ENCODE results near the gene KCNJ9. TPM values are rescaled to one million over a fixed set of nuclear protein-coding genes. Genes with fewer than 3 reads are reported as not detected.

Gene KCNJ9
- total RNA-seq, 1 donor from 2014 or later, result not detected

GRCh38 chr1:160064746-160065145 lies 16.6 kb upstream of the KCNJ9 start:
- no peaks in the 10 kb centered on the region for H4K20me1 ChIP-seq (ENCODE audit: insufficient read depth, low read length)
- H3K9ac ChIP-seq (ENCODE audit: low read length), result no peak overlapping the region
- H3K36me3 ChIP-seq (ENCODE audit: insufficient read depth, low read length), result no peaks in the 10 kb centered on the region
- H3K27ac Mint-ChIP-seq (ENCODE audit: unreplicated experiment), result no peak overlapping the region
- peaks cover 42% of the 10 kb centered on the region for H3K27me3 Mint-ChIP-seq (ENCODE audit: low read depth, unreplicated experiment)
- peaks cover 2% of the 10 kb centered on the region for H3K9me3 Mint-ChIP-seq (ENCODE audit: unreplicated experiment)
- no peaks in the 10 kb centered on the region for H3K79me2 ChIP-seq (ENCODE audit: insufficient read depth, low read length)
- TF ChIP-seq EZH2 (IDR thresholded peaks at IDR 0.05; ENCODE audit: insufficient read depth, low read length), result no peak
- TF ChIP-seq, protein P1, sequence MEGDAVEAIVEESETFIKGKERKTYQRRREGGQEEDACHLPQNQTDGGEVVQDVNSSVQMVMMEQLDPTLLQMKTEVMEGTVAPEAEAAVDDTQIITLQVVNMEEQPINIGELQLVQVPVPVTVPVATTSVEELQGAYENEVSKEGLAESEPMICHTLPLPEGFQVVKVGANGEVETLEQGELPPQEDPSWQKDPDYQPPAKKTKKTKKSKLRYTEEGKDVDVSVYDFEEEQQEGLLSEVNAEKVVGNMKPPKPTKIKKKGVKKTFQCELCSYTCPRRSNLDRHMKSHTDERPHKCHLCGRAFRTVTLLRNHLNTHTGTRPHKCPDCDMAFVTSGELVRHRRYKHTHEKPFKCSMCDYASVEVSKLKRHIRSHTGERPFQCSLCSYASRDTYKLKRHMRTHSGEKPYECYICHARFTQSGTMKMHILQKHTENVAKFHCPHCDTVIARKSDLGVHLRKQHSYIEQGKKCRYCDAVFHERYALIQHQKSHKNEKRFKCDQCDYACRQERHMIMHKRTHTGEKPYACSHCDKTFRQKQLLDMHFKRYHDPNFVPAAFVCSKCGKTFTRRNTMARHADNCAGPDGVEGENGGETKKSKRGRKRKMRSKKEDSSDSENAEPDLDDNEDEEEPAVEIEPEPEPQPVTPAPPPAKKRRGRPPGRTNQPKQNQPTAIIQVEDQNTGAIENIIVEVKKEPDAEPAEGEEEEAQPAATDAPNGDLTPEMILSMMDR (IDR thresholded peaks at IDR 0.05; ENCODE audit: insufficient read depth, low read depth, low read length), result no peak
- no peak overlapping the region for H3K4me2 ChIP-seq (ENCODE audit: low read length)
- H3K9me3 ChIP-seq (ENCODE audit: insufficient read depth, low read depth, low read length), result no peaks in the 10 kb centered on the region
- FAIRE-seq, result no peak
- H3K27me3 ChIP-seq (ENCODE audit: insufficient read depth, low read length), result peaks cover 54% of the 10 kb centered on the region
- no peak overlapping the region for H3K4me3 ChIP-seq (ENCODE audit: insufficient read depth, low read depth, low read length)
- no peak overlapping the region for H3K4me3 Mint-ChIP-seq (ENCODE audit: unreplicated experiment)
- no peak overlapping the region for H3K27ac ChIP-seq (ENCODE audit: low read depth, low read length)
- DNase-seq (ENCODE audit: low read depth), result no peak
- no peak overlapping the region for H2AFZ ChIP-seq (ENCODE audit: low read depth, low read length)
- H3K36me3 Mint-ChIP-seq (ENCODE audit: low read depth, unreplicated experiment), result no peaks in the 10 kb centered on the region
- no peaks in the 10 kb centered on the region for H3K4me1 ChIP-seq (ENCODE audit: insufficient read depth, low read length)
- peaks cover 6% of the 10 kb centered on the region for H3K4me1 Mint-ChIP-seq (ENCODE audit: low read depth, unreplicated experiment)

DNA sequence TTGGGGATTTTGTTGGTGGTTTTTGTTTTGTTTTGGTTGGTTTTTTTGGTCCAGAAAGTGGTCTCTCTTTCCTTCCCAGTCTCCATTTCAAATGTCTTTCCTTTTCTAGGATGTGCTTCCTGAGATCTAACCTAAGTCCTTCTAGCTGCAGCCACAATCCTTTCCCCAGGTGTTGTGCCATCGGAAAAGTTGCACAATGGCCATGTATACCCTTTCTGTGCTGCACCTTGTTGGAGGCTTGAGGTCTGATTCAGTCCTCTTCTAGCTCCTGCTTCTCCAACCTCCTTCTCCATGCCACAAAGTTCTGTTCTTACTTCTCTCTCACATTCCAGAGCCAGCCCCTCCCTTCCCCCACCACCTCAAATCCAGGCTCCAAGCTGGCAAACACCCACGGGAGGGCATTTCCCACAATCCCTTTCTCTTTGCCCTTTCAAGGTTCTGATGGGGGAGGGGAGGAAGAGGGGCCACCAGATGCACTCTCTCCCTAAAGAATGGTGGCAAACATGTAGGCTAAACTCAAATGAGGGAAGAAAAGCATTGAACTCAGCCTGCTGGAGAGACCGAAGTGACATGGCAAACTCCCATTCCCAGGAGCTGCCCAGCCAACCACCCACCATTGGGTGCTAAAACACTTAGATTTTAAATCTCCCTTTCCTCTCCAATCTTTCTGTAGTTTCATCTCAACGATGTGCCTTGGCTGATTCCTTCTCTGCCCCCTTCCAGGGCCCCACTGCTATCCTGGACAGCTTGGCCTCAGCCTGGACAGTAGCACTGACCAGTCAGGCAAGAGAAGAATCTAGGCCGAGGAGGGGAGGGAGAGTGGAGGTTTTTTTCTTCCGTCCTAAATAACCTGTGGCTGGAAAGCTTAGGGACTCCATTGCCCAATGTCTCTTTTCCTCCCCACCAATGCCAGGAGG lies 14.3 kb upstream of the KCNJ9 start:
- Mint-ChIP-seq H3K27me3 (ENCODE audit: low read depth, unreplicated experiment) (peaks cover 54% of the 10 kb centered on the region), H3K27ac (ENCODE audit: unreplicated experiment) (no peak overlapping the region), H3K9me3 (ENCODE audit: unreplicated experiment) (peaks cover 2% of the 10 kb centered on the region), H3K4me1 (ENCODE audit: low read depth, unreplicated experiment) (peaks cover 8% of the 10 kb centered on the region), H3K4me3 (ENCODE audit: unreplicated experiment) (no peak overlapping the region), H3K36me3 (ENCODE audit: low read depth, unreplicated experiment) (peaks cover 2% of the 10 kb centered on the region)
- Histone ChIP-seq H4K20me1 (ENCODE audit: insufficient read depth, low read length) (no peaks in the 10 kb centered on the region), H3K9me3 (ENCODE audit: insufficient read depth, low read depth, low read length) (no peaks in the 10 kb centered on the region), H3K36me3 (ENCODE audit: insufficient read depth, low read length) (no peaks in the 10 kb centered on the region), H3K4me3 (ENCODE audit: insufficient read depth, low read depth, low read length) (no peak overlapping the region), H2AFZ (ENCODE audit: low read depth, low read length) (no peak overlapping the region), H3K79me2 (ENCODE audit: insufficient read depth, low read length) (no peaks in the 10 kb centered on the region), H3K27ac (ENCODE audit: low read depth, low read length) (no peak overlapping the region), H3K27me3 (ENCODE audit: insufficient read depth, low read length) (peaks cover 63% of the 10 kb centered on the region), H3K4me1 (ENCODE audit: insufficient read depth, low read length) (peaks cover 3% of the 10 kb centered on the region), H3K4me2 (ENCODE audit: low read length) (no peak overlapping the region), H3K9ac (ENCODE audit: low read length) (no peak overlapping the region)
- FAIRE-seq (no peak), DNase-seq (ENCODE audit: low read depth) (no peak)
- TF ChIP-seq EZH2 (IDR thresholded peaks at IDR 0.05; ENCODE audit: insufficient read depth, low read length), result no peak
- TF ChIP-seq, protein P1 (IDR thresholded peaks at IDR 0.05; ENCODE audit: insufficient read depth, low read depth, low read length), result no peak

DNA sequence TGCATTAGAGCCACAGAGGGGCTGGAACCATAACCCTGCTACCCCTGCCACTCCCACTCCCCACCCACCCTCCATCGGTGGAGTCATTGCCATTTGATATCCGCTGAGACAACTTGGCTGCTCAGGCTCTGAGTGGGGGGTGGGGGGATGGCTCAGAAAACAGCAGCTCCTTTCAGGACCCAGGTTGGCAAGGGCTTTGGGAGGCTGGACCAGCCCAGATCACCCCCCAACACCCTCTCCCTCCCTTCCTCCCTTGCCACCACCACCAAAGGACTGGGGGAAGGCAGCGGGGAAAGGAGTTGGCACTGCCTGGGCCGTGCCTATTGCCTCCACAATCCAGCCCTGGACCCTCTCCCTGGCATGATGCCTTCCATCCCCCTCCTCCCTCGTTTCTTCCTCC lies 13.1 kb upstream of the KCNJ9 start:
- Histone ChIP-seq H3K9ac (ENCODE audit: low read length) (no peak overlapping the region), H3K4me2 (ENCODE audit: low read length) (no peak overlapping the region), H3K27ac (ENCODE audit: low read depth, low read length) (no peak overlapping the region), H3K4me3 (ENCODE audit: insufficient read depth, low read depth, low read length) (no peak overlapping the region), H3K9me3 (ENCODE audit: insufficient read depth, low read depth, low read length) (no peaks in the 10 kb centered on the region), H2AFZ (ENCODE audit: low read depth, low read length) (no peak overlapping the region), H3K36me3 (ENCODE audit: insufficient read depth, low read length) (no peaks in the 10 kb centered on the region), H3K27me3 (ENCODE audit: insufficient read depth, low read length) (peaks cover 57% of the 10 kb centered on the region), H3K4me1 (ENCODE audit: insufficient read depth, low read length) (peaks cover 3% of the 10 kb centered on the region), H4K20me1 (ENCODE audit: insufficient read depth, low read length) (no peaks in the 10 kb centered on the region), H3K79me2 (ENCODE audit: insufficient read depth, low read length) (no peaks in the 10 kb centered on the region)
- Mint-ChIP-seq H3K9me3 (ENCODE audit: unreplicated experiment) (peaks cover 2% of the 10 kb centered on the region), H3K27ac (ENCODE audit: unreplicated experiment) (no peak overlapping the region), H3K4me1 (ENCODE audit: low read depth, unreplicated experiment) (peaks cover 8% of the 10 kb centered on the region), H3K27me3 (ENCODE audit: low read depth, unreplicated experiment) (peaks cover 58% of the 10 kb centered on the region), H3K36me3 (ENCODE audit: low read depth, unreplicated experiment) (peaks cover 2% of the 10 kb centered on the region), H3K4me3 (ENCODE audit: unreplicated experiment) (no peak overlapping the region)
- FAIRE-seq, result no peak
- no peak for DNase-seq (ENCODE audit: low read depth)
- no peak for TF ChIP-seq EZH2 (IDR thresholded peaks at IDR 0.05; ENCODE audit: insufficient read depth, low read length)
- TF ChIP-seq, protein P1 (IDR thresholded peaks at IDR 0.05; ENCODE audit: insufficient read depth, low read depth, low read length), result no peak

Measured in astrocyte (in vitro differentiated cells and primary cell).